Stomach (tissue), 9 donors: ENCODE measurements around the gene MRPL1. TPM values are rescaled to one million over a fixed set of nuclear protein-coding genes. Genes with fewer than 3 reads are reported as not detected.

Experiments used
- DNase-seq, 2 donors: peaks; one replicate each; pipeline versions ENCODE4 v3.0.0 to v3.0.0-alpha.2; 2013 to 2019
- H3K27ac ChIP-seq, 5 donors: fragments of 200-600 bp in 4 of 5; sonication (generic) in 4 of 5; one replicate each; pipeline ENCODE4 v1.5.1; 2013 to 2019; ENCODE audit warnings: mild to moderate bottlenecking in 1 of 5, moderate library complexity in 1 of 5
- H3K27me3 ChIP-seq, 3 donors: fragments of 200-600 bp; sonication (generic); one replicate each; pipeline ENCODE4 v1.5.1; 2017 to 2019; ENCODE audit warnings: mixed run types in 1 of 3
- H3K36me3 ChIP-seq, 4 donors: fragments of 200-600 bp; sonication (generic); 1 replicate in 3 of 4; 2 replicates in 1 of 4; pipeline ENCODE4 v1.5.1; 2016 to 2019
- H3K4me1 ChIP-seq, 4 donors: fragments of 200-600 bp; sonication (generic); one replicate each; pipeline ENCODE4 v1.5.1; 2016 to 2019
- H3K4me3 ChIP-seq, 4 donors: fragments of 200-600 bp; sonication (generic) in 3 of 4; one replicate each; pipeline ENCODE4 v1.5.1; 2016 to 2019; ENCODE audit warnings: mild to moderate bottlenecking in 1 of 4
- H3K9me3 ChIP-seq, 4 donors: fragments of 200-600 bp; sonication (generic); one replicate each; pipeline ENCODE4 v1.5.1; 2016 to 2019
- CTCF ChIP-seq, 7 experiments: fragments of 450-650 bp in 4 of 7; fragments of 200-600 bp in 3 of 7; sonication (generic) in 3 of 7; IDR thresholded peaks; one replicate each; pipeline ENCODE4 v1.5.1; 2016 to 2019; ENCODE audit warnings: antibody characterized with exemption in 7 of 7, control low read depth in 2 of 7, mild to moderate bottlenecking in 1 of 7
- EP300 ChIP-seq: sonication (generic); formaldehyde crosslinking; IDR thresholded peaks from one replicate; pipeline ENCODE4 v1.6.1; 2017; ENCODE audit warnings: antibody characterized with exemption
- POLR2A ChIP-seq, 4 donors: fragments of 450-650 bp; IDR thresholded peaks; one replicate each; pipeline ENCODE4 v1.6.1; 2016; ENCODE audit warnings: antibody characterized with exemption in 4 of 4, control low read depth in 2 of 4, mild to moderate bottlenecking in 1 of 4, moderate library complexity in 1 of 4
- POLR2AphosphoS5 ChIP-seq, 3 donors: sonication (generic); formaldehyde crosslinking; IDR thresholded peaks; one replicate each; pipeline ENCODE4 v1.6.1; 2016; ENCODE audit warnings: antibody characterized with exemption in 3 of 3
- WGBS, 5 donors: extraction: QIAGEN DNeasy Blood & Tissue Kit in 3 of 5; methylation state at CpG; one replicate each; pipeline versions ENCODE4 v1.1.5 to v1.1.7; 2013 to 2018; 5-methylcytosine and 5-hydroxymethylcytosine counted together
- intact Hi-C: fragments of 100-400 bp; cut with DNase I; formaldehyde crosslinking; loops from one replicate; pipeline ENCODE4 v1.15.1; 2023; ENCODE audit warnings: low total_unique reads
- polyA plus RNA-seq, 3 donors: library from polyadenylated mRNA; stranded (reverse); fragments of 200-250 nt; gene quantifications; one replicate each; pipeline ENCODE4 v1.2.3, GENCODE V29; 2013
- total RNA-seq, 5 donors: library from RNA; depleted of rRNA; stranded (reverse); fragments of >200 nt; gene quantifications; one replicate each; pipeline versions ENCODE4 v1.1.0 to v1.2.3, GENCODE V29; 2014 to 2016
- donor health status: healthy with polysubstance abuse.
- donor health status: Bipolar disorder and iron deficiency.
- donor health status: healthy.

The MRPL1 gene
- total and polyA plus RNA-seq, 8 donors: 1.8 to 133 (median 36.9) TPM

GRCh38 chr4:77833126-77833724, 29.4 kb upstream of the MRPL1 start:
- no peak for DNase-seq
- intact Hi-C loops: no loop called here
- Histone ChIP-seq H3K27me3 (peaks cover 0 to 7% (median 0%) of the 10 kb centered on the region in 3 donors), H3K27ac (no peak overlapping the region), H3K9me3 (no peaks in the 10 kb centered on the region), H3K4me3 (no peak overlapping the region), H3K4me1 (no peaks in the 10 kb centered on the region), H3K36me3 (no peaks in the 10 kb centered on the region)
- TF ChIP-seq EP300 (no peak), POLR2A (IDR thresholded peaks at IDR 0.05) (no peak)
- 60 to 77% (median 72%) methylated on average over 2 of the region's 2 CpGs for WGBS, 5 donors

- Histone ChIP-seq H3K36me3 (no peaks in the 10 kb centered on the region), H3K4me1 (no peaks in the 10 kb centered on the region), H3K9me3 (no peaks in the 10 kb centered on the region), H3K27ac (no peak overlapping the region), H3K27me3 (peaks cover 0 to 7% (median 0%) of the 10 kb centered on the region in 3 donors), H3K4me3 (no peak overlapping the region)
- intact Hi-C loops: no loop called here
- DNase-seq: no peak
- TF ChIP-seq POLR2A (IDR thresholded peaks at IDR 0.05): no peak
- no peak for TF ChIP-seq POLR2AphosphoS5 (IDR thresholded peaks at IDR 0.05)
- TF ChIP-seq CTCF (IDR thresholded peaks at IDR 0.05): no peak
- no peak for TF ChIP-seq EP300
- 49 to 62% (median 59%) methylated on average over 4 of the region's 4 CpGs for WGBS, 5 donors
These were observed 28.2 kb upstream of the MRPL1 start for GRCh38 chr4:77834403-77834802.

GRCh38 chr4:77843628-77844027, 19.0 kb upstream of the MRPL1 start:
- TF ChIP-seq CTCF (IDR thresholded peaks at IDR 0.05) (no peak), POLR2A (IDR thresholded peaks at IDR 0.05) (no peak), POLR2AphosphoS5 (IDR thresholded peaks at IDR 0.05) (no peak), EP300 (no peak)
- no peaks in the 10 kb centered on the region for H3K9me3 ChIP-seq
- H3K27ac ChIP-seq: no peak overlapping the region
- no peaks in the 10 kb centered on the region for H3K27me3 ChIP-seq
- no peaks in the 10 kb centered on the region for H3K36me3 ChIP-seq
- intact Hi-C loops: no loop called here
- no peaks in the 10 kb centered on the region for H3K4me1 ChIP-seq
- H3K4me3 ChIP-seq: no peak overlapping the region
- WGBS, 5 donors: 46 to 63% (median 55%) methylated on average over 1 of the region's 1 CpG
- no peak for DNase-seq

GRCh38 chr4:77844363-77844762, 18.3 kb upstream of the MRPL1 start:
- no peak for TF ChIP-seq POLR2A (IDR thresholded peaks at IDR 0.05)
- TF ChIP-seq POLR2AphosphoS5 (IDR thresholded peaks at IDR 0.05): no peak
- TF ChIP-seq CTCF (IDR thresholded peaks at IDR 0.05): no peak
- TF ChIP-seq EP300: no peak
- DNase-seq: no peak
- H3K9me3 ChIP-seq: no peaks in the 10 kb centered on the region
- no peaks in the 10 kb centered on the region for H3K4me1 ChIP-seq
- H3K4me3 ChIP-seq: no peak overlapping the region
- no peak overlapping the region for H3K27ac ChIP-seq
- WGBS, 5 donors: 91 to 100% (median 100%) methylated on average over 1 of the region's 1 CpG
- intact Hi-C loops: no loop called here
- H3K27me3 ChIP-seq: no peaks in the 10 kb centered on the region
- no peaks in the 10 kb centered on the region for H3K36me3 ChIP-seq

GRCh38 chr4:77845400-77845799, 17.2 kb upstream of the MRPL1 start:
- TF ChIP-seq POLR2AphosphoS5 (IDR thresholded peaks at IDR 0.05): no peak
- TF ChIP-seq CTCF (IDR thresholded peaks at IDR 0.05): no peak
- no peak for TF ChIP-seq EP300
- TF ChIP-seq POLR2A (IDR thresholded peaks at IDR 0.05): no peak
- H3K36me3 ChIP-seq: no peaks in the 10 kb centered on the region
- no peak overlapping the region for H3K4me3 ChIP-seq
- DNase-seq: no peak
- intact Hi-C loops: no loop called here
- H3K27me3 ChIP-seq: no peaks in the 10 kb centered on the region
- no peaks in the 10 kb centered on the region for H3K9me3 ChIP-seq
- H3K27ac ChIP-seq: no peak overlapping the region
- H3K4me1 ChIP-seq: no peaks in the 10 kb centered on the region
- 62 to 87% (median 82%) methylated on average over 1 of the region's 1 CpG for WGBS, 5 donors
